ENCODE results near the gene INSIG1. TPM values are rescaled to one million over a fixed set of nuclear protein-coding genes. Genes with fewer than 3 reads are reported as not detected.

The INSIG1 gene
- total and polyA plus RNA-seq, 4 donors = 14.1 to 48.3 (median 26.1) TPM

- 52 to 55% methylated on average over 10 of the region's 10 CpGs for WGBS, 2 donors
Observed at GRCh38 chr7:155322530-155322929, 24.9 kb downstream of the INSIG1 start.

DNA sequence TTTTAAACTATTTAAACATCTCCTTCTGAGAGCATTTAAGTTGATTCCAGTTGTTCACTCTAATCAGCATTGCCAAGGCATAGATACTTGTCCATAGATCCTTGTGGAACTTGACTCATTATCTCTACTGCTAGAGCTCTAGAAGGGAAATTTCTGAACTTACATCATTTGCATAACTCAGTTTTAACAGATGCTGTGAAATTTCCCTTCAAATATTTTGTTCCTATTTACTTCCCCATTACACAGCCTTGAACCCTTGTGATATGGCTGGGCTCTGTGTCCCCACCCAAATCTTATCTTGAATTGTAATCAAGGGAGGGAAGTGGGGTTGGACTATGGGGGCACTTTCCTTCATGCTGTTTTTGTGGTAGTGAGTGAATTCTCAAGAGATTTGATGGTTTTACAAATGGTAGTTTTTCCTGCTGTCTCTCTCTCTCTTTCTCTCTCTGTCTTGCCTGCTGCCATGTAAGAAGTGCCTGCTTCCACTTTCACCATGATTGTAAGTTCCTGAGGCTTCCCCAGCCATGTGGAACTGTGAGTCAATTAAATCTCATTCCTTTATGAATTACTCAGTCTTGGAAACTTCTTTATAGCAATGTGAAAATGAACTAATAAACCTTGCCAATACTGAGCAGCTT lies 25.4 kb downstream of the INSIG1 start:
- ATAC-seq (ENCODE audit: low FRiP score) (no peak), DNase-seq (no peak)
- Histone ChIP-seq H3K9me3 (ENCODE audit: control insufficient read depth, low read length) (peaks cover 3% of the 10 kb centered on the region), H3K27ac (ENCODE audit: low read depth in 1 of 2, low read length in 2 of 2) (no peak overlapping the region), H3K27me3 (ENCODE audit: control insufficient read depth in 1 of 2, insufficient read depth in 2 of 2, low read length in 1 of 2) (no peaks in the 10 kb centered on the region), H3K4me1 (ENCODE audit: control insufficient read depth in 1 of 2, insufficient read depth in 2 of 2, low read length in 2 of 2) (no peaks in the 10 kb centered on the region), H3K36me3 (ENCODE audit: control insufficient read depth in 1 of 2, insufficient read depth in 2 of 2, low read length in 1 of 2) (no peaks in the 10 kb centered on the region), H3K4me3 (ENCODE audit: low read length in 2 of 2) (no peak overlapping the region)
- intact Hi-C loops (cut with DNase I) = no loop called here

More at GRCh38 chr7:155322530-155322929, 24.9 kb downstream of the INSIG1 start:
- Histone ChIP-seq H3K36me3 (ENCODE audit: control insufficient read depth in 1 of 2, insufficient read depth in 2 of 2, low read length in 1 of 2) (no peaks in the 10 kb centered on the region), H3K27ac (ENCODE audit: low read depth in 1 of 2, low read length in 2 of 2) (no peak overlapping the region), H3K4me3 (ENCODE audit: low read length in 2 of 2) (no peak overlapping the region), H3K9me3 (ENCODE audit: control insufficient read depth, low read length) (peaks cover 3% of the 10 kb centered on the region), H3K4me1 (ENCODE audit: control insufficient read depth in 1 of 2, insufficient read depth in 2 of 2, low read length in 2 of 2) (no peaks in the 10 kb centered on the region), H3K27me3 (ENCODE audit: control insufficient read depth in 1 of 2, insufficient read depth in 2 of 2, low read length in 1 of 2) (no peaks in the 10 kb centered on the region)
- DNase-seq (no peak), ATAC-seq (ENCODE audit: low FRiP score) (no peak)
- intact Hi-C loops (cut with DNase I) = no loop called here

- H3K4me1 ChIP-seq (ENCODE audit: control insufficient read depth in 1 of 2, insufficient read depth in 2 of 2, low read length in 2 of 2) = no peaks in the 10 kb centered on the region
- H3K9me3 ChIP-seq (ENCODE audit: control insufficient read depth, low read length) = peaks cover 3% of the 10 kb centered on the region
- DNase-seq (no peak), ATAC-seq (ENCODE audit: low FRiP score) (no peak)
- no peaks in the 10 kb centered on the region for H3K27me3 ChIP-seq (ENCODE audit: control insufficient read depth in 1 of 2, insufficient read depth in 2 of 2, low read length in 1 of 2)
- H3K27ac ChIP-seq (ENCODE audit: low read depth in 1 of 2, low read length in 2 of 2) = no peak overlapping the region
- intact Hi-C loops (cut with DNase I) = no loop called here
- no peaks in the 10 kb centered on the region for H3K36me3 ChIP-seq (ENCODE audit: control insufficient read depth in 1 of 2, insufficient read depth in 2 of 2, low read length in 1 of 2)
- 71 to 72% methylated on average over 19 of the region's 19 CpGs for WGBS, 2 donors
- no peak overlapping the region for H3K4me3 ChIP-seq (ENCODE audit: low read length in 2 of 2)
Observed at GRCh38 chr7:155324012-155324917, 26.6 kb downstream of the INSIG1 start.

GRCh38 chr7:155324918-155325235 lies 27.2 kb downstream of the INSIG1 start:
- H3K9me3 ChIP-seq (ENCODE audit: control insufficient read depth, low read length) = peaks cover 3% of the 10 kb centered on the region
- no peak for DNase-seq
- no peak overlapping the region for H3K4me3 ChIP-seq (ENCODE audit: low read length in 2 of 2)
- 94 to 95% methylated on average over 2 of the region's 2 CpGs for WGBS, 2 donors
- H3K27ac ChIP-seq (ENCODE audit: low read depth in 1 of 2, low read length in 2 of 2) = no peak overlapping the region
- H3K4me1 ChIP-seq (ENCODE audit: control insufficient read depth in 1 of 2, insufficient read depth in 2 of 2, low read length in 2 of 2) = no peaks in the 10 kb centered on the region
- intact Hi-C loops (cut with DNase I) = no loop called here
- no peak for ATAC-seq (ENCODE audit: low FRiP score)
- H3K36me3 ChIP-seq (ENCODE audit: control insufficient read depth in 1 of 2, insufficient read depth in 2 of 2, low read length in 1 of 2) = no peaks in the 10 kb centered on the region
- no peaks in the 10 kb centered on the region for H3K27me3 ChIP-seq (ENCODE audit: control insufficient read depth in 1 of 2, insufficient read depth in 2 of 2, low read length in 1 of 2)

DNA sequence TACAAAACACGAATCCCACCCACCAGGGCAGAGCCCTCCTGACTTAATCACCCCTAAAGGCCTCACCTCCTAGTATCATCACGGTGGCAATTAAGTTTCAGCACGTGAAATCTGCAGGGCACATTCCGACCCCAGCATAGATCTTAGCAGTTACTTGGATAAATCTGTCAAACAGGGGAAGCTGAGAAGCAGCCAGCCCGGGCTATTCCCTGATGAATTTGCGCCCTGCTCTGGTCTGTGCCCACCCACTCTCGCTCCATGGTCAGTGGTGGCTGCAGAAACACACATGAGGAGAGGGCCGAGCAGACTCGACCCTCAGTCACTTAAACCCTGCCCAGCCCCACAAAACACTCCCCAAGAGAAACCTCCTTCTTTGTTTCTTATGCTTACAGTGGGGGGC lies 28.7 kb downstream of the INSIG1 start:
- no peaks in the 10 kb centered on the region for H3K4me1 ChIP-seq (ENCODE audit: control insufficient read depth in 1 of 2, insufficient read depth in 2 of 2, low read length in 2 of 2)
- 34 to 41% methylated on average over 9 of the region's 9 CpGs for WGBS, 2 donors
- H3K27ac ChIP-seq (ENCODE audit: low read depth in 1 of 2, low read length in 2 of 2) = no peak overlapping the region
- intact Hi-C loops (cut with DNase I) = no loop called here
- H3K27me3 ChIP-seq (ENCODE audit: control insufficient read depth in 1 of 2, insufficient read depth in 2 of 2, low read length in 1 of 2) = no peaks in the 10 kb centered on the region
- H3K4me3 ChIP-seq (ENCODE audit: low read length in 2 of 2) = no peak overlapping the region
- no peaks in the 10 kb centered on the region for H3K36me3 ChIP-seq (ENCODE audit: control insufficient read depth in 1 of 2, insufficient read depth in 2 of 2, low read length in 1 of 2)
- ATAC-seq (ENCODE audit: low FRiP score) (no peak), DNase-seq (no peak)
- peaks cover 3% of the 10 kb centered on the region for H3K9me3 ChIP-seq (ENCODE audit: control insufficient read depth, low read length)

GRCh38 chr7:155327590-155328320 lies 30.1 kb downstream of the INSIG1 start:
- ATAC-seq (ENCODE audit: low FRiP score) = no peak
- Histone ChIP-seq H3K36me3 (ENCODE audit: control insufficient read depth in 1 of 2, insufficient read depth in 2 of 2, low read length in 1 of 2) (no peaks in the 10 kb centered on the region), H3K4me3 (ENCODE audit: low read length in 2 of 2) (no peak overlapping the region), H3K4me1 (ENCODE audit: control insufficient read depth in 1 of 2, insufficient read depth in 2 of 2, low read length in 2 of 2) (no peaks in the 10 kb centered on the region), H3K27ac (ENCODE audit: low read depth in 1 of 2, low read length in 2 of 2) (no peak overlapping the region), H3K9me3 (ENCODE audit: control insufficient read depth, low read length) (no peaks in the 10 kb centered on the region), H3K27me3 (ENCODE audit: control insufficient read depth in 1 of 2, insufficient read depth in 2 of 2, low read length in 1 of 2) (no peaks in the 10 kb centered on the region)
- DNase-seq = no peak
- intact Hi-C loops (cut with DNase I) = no loop called here
- 78 to 81% methylated on average over 13 of the region's 13 CpGs for WGBS, 2 donors

DNA sequence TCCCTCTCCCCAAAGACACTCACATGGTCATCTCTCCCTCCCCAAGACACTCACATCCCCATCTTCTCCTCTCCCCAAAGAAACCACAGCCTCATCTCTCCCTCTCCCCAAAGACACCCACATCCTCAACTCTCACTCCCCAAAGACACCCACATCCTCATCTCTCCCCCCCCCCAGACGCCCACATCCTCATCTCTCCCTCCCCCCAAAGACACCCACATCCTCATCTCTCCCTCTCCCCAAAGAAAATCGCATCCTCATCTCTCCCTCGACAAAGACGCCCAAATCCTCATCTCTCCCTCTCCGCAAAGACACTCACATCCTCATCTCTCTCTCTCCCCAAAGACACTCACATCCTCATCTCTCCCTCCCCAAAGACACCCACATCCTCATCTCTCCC lies 31.5 kb downstream of the INSIG1 start:
- H3K4me3 ChIP-seq (ENCODE audit: low read length in 2 of 2) = no peak overlapping the region
- H3K27ac ChIP-seq (ENCODE audit: low read depth in 1 of 2, low read length in 2 of 2) = no peak overlapping the region
- no peaks in the 10 kb centered on the region for H3K9me3 ChIP-seq (ENCODE audit: control insufficient read depth, low read length)
- ATAC-seq (ENCODE audit: low FRiP score) (no peak), DNase-seq (no peak)
- WGBS, 2 donors = no CpG with 5 or more reads among the region's 5 CpGs
- intact Hi-C loops (cut with DNase I) = no loop called here
- no peaks in the 10 kb centered on the region for H3K27me3 ChIP-seq (ENCODE audit: control insufficient read depth in 1 of 2, insufficient read depth in 2 of 2, low read length in 1 of 2)
- no peaks in the 10 kb centered on the region for H3K36me3 ChIP-seq (ENCODE audit: control insufficient read depth in 1 of 2, insufficient read depth in 2 of 2, low read length in 1 of 2)
- no peaks in the 10 kb centered on the region for H3K4me1 ChIP-seq (ENCODE audit: control insufficient read depth in 1 of 2, insufficient read depth in 2 of 2, low read length in 2 of 2)

DNA sequence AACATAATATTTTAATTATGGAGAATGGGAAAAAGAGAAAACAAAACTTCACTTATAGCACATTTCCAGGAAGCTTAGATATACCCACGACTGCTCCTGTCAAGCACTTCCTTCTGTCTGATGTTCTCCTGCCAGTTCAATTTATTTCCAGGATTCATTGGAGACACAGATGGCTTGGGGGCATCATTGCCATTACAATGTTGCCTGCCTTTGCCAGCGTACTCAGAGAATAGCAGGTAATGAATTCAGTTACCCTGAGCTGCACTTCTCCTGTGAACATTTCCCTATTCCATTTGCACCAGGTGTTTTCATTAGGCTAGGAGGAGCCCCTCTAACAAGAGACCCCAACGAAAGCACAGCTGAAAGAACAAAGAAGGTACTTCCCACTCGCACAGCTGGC lies 33.7 kb downstream of the INSIG1 start:
- no peak for ATAC-seq (ENCODE audit: low FRiP score)
- Histone ChIP-seq H3K27me3 (ENCODE audit: control insufficient read depth in 1 of 2, insufficient read depth in 2 of 2, low read length in 1 of 2) (no peaks in the 10 kb centered on the region), H3K4me3 (ENCODE audit: low read length in 2 of 2) (no peak overlapping the region), H3K4me1 (ENCODE audit: control insufficient read depth in 1 of 2, insufficient read depth in 2 of 2, low read length in 2 of 2) (no peaks in the 10 kb centered on the region), H3K36me3 (ENCODE audit: control insufficient read depth in 1 of 2, insufficient read depth in 2 of 2, low read length in 1 of 2) (no peaks in the 10 kb centered on the region), H3K27ac (ENCODE audit: low read depth in 1 of 2, low read length in 2 of 2) (no peak overlapping the region), H3K9me3 (ENCODE audit: control insufficient read depth, low read length) (peaks cover 1% of the 10 kb centered on the region)
- intact Hi-C loops (cut with DNase I) = no loop called here
- DNase-seq = no peak
- WGBS, 2 donors = 68% methylated on average over 4 of the region's 4 CpGs
